GM12873 (cell line): ENCODE measurements around the gene PTRHD1.
A peak's percentile ranks its signal among the peaks of the same experiment; 100 is the strongest.

Experiments
- CTCF ChIP-seq: IDR thresholded peaks from 2 replicates; pipeline ENCODE4 v1.5.1; 2012; ENCODE audit warnings: low read depth, mild to moderate bottlenecking, moderate library complexity, low read length, control low read depth; ENCODE audit not compliant: insufficient read depth; ENCODE audit errors: missing control alignments

Gene PTRHD1

GRCh38 chr2:24792874-24793760 lies at the start of gene PTRHD1, which contains the start of gene CENPO:
Gene PTRHD1, minus strand, starts transcription at chr2:24793391. Its CDS starts 14 bp downstream, at chr2:24793377.
Gene CENPO, plus strand, starts transcription at chr2:24793425. Its CDS starts 495 bp downstream, at chr2:24793920.
- TF ChIP-seq CTCF, result peak; percentile 57

GRCh38 chr2:24842081-24843050 lies 49.2 kb upstream of the PTRHD1 start:
- no peak for TF ChIP-seq CTCF

- TF ChIP-seq CTCF, result no peak
Observed at GRCh38 chr2:24840962-24841945, 48.1 kb upstream of the PTRHD1 start.

GRCh38 chr2:24840164-24840869 lies 47.1 kb upstream of the PTRHD1 start:
- no peak for TF ChIP-seq CTCF

- TF ChIP-seq CTCF, result no peak
Observed at GRCh38 chr2:24839729-24840128, 46.5 kb upstream of the PTRHD1 start.

GRCh38 chr2:24838541-24838940 lies 45.4 kb upstream of the PTRHD1 start:
- TF ChIP-seq CTCF, result no peak
